NCI-H2171 (cell line): ENCODE measurements around the gene FAM83G.
"Not testable (repeated sequence)": the region's sequence is repeated elsewhere in the genome, so short reads cannot be mapped to it uniquely, and the experiment has no call there.

Source experiments
- DNase-seq: peaks from one replicate; lab custom pipeline; 2025; lab: John Stamatoyannopoulos, UW

Gene FAM83G

GRCh38 chr17:18966831-18967624 lies 37.5 kb downstream of the FAM83G start:
- DNase-seq: peak; percentile 81

- DNase-seq: no peak
These were observed 38.9 kb downstream of the FAM83G start for GRCh38 chr17:18965530-18966236.

- no peak for DNase-seq
These were observed 40.0 kb downstream of the FAM83G start for GRCh38 chr17:18964550-18964949.

GRCh38 chr17:18964018-18964351 lies 40.6 kb downstream of the FAM83G start:
- no peak for DNase-seq

GRCh38 chr17:18963126-18964017 lies 41.2 kb downstream of the FAM83G start:
- no peak for DNase-seq

- DNase-seq: no peak
These were observed 42.1 kb downstream of the FAM83G start for GRCh38 chr17:18962494-18962815.

- DNase-seq: no peak
These were observed 42.7 kb downstream of the FAM83G start for GRCh38 chr17:18961634-18962493.

- DNase-seq: no peak
These were observed 43.6 kb downstream of the FAM83G start for GRCh38 chr17:18960803-18961511.

GRCh38 chr17:18960241-18960665 lies 44.3 kb downstream of the FAM83G start:
- DNase-seq: no peak

- no peak for DNase-seq
These were observed 44.7 kb downstream of the FAM83G start for GRCh38 chr17:18959845-18960240.

GRCh38 chr17:18959071-18959844 lies 45.3 kb downstream of the FAM83G start:
- no peak for DNase-seq

GRCh38 chr17:18958611-18959010 lies 46.0 kb downstream of the FAM83G start:
- no peak for DNase-seq

GRCh38 chr17:18957831-18958230 lies 46.7 kb downstream of the FAM83G start:
- DNase-seq: no peak

- DNase-seq: no peak
These were observed 48.0 kb downstream of the FAM83G start for GRCh38 chr17:18956581-18956980.

GRCh38 chr17:18956021-18956420 lies 48.5 kb downstream of the FAM83G start:
- not testable (repeated sequence) for DNase-seq

GRCh38 chr17:18955009-18955408 lies 49.6 kb downstream of the FAM83G start:
- no peak for DNase-seq

GRCh38 chr17:18954321-18954720 lies 50.2 kb downstream of the FAM83G start:
- DNase-seq: no peak

- DNase-seq: no peak
These were observed 51.3 kb downstream of the FAM83G start for GRCh38 chr17:18953231-18953728.

- DNase-seq: no peak
These were observed 52.4 kb downstream of the FAM83G start, which contains the start of gene SLC5A10 for GRCh38 chr17:18951941-18952842. Gene SLC5A10 (plus strand): TSS chr17:18952165. CDS start chr17:18952206, 41 bp downstream.
